ENCODE measurements around the gene ZNF579.

ZNF579 gene

DNA sequence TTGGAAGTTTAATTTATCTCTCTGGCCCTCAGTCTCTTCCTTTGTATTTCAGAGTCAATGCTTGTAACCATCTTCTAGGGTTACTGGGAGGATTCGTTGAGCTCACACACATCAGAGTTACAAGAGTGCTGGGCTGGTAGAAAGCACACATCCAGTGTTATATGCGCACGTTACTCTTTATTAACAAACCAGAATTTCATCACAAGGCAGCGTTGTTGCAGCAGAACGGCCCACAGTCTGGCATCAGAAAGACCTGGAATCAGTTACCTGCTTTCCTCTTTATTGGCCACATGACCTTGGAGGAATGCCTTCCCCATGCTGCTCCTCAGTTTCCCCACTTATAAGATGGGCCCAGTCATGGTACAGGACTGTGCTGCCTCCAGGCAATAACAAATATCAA lies 28.7 kb upstream of the ZNF579 start:
- Histone ChIP-seq H3K4me1 (ENCODE audit: low read depth, poor library complexity, severe bottlenecking) (peaks cover 23% of the 10 kb centered on the region), H3K27ac (no peak overlapping the region), H4K20me1 (ENCODE audit: insufficient read depth) (no peaks in the 10 kb centered on the region), H3K4me2 (no peak overlapping the region), H3K27me3 (ENCODE audit: insufficient read depth, low read depth) (no peaks in the 10 kb centered on the region), H2AFZ (ENCODE audit: low read depth) (no peak overlapping the region), H3K4me3 (IDR thresholded peaks at IDR 0.05; ENCODE audit: insufficient read depth, low read depth, low read length) (no peak overlapping the region), H3K36me3 (ENCODE audit: insufficient read depth) (no peaks in the 10 kb centered on the region), H3K79me2 (ENCODE audit: insufficient read depth, low read depth) (0 out of 2 replicates have a peak, but pooled peaks cover 15% of the 10 kb centered on the region), H3K9ac (no peak overlapping the region)
- TF ChIP-seq, protein P1, sequence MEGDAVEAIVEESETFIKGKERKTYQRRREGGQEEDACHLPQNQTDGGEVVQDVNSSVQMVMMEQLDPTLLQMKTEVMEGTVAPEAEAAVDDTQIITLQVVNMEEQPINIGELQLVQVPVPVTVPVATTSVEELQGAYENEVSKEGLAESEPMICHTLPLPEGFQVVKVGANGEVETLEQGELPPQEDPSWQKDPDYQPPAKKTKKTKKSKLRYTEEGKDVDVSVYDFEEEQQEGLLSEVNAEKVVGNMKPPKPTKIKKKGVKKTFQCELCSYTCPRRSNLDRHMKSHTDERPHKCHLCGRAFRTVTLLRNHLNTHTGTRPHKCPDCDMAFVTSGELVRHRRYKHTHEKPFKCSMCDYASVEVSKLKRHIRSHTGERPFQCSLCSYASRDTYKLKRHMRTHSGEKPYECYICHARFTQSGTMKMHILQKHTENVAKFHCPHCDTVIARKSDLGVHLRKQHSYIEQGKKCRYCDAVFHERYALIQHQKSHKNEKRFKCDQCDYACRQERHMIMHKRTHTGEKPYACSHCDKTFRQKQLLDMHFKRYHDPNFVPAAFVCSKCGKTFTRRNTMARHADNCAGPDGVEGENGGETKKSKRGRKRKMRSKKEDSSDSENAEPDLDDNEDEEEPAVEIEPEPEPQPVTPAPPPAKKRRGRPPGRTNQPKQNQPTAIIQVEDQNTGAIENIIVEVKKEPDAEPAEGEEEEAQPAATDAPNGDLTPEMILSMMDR (conservative IDR thresholded peaks at IDR 0.05; ENCODE audit: low read depth, low read length), result no peak

DNA sequence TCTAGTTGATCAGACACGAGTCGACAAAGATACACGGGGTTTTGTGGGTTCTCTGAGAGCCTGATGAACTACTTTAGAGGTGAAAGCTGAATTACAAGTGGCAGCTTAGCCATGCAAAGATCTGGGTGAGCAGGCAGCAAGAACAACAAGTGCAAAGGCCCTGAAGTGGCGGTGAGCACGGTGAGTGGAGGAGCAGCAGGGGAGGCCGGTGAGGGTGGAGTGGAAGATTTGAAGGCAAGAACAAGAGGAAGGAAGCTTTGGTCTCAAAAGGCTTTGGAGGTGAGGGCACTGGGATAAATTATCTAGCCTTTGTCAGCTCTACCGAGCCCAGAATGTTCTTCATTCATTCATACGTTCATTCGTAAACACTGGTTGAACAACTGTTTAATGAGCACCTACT lies 26.2 kb upstream of the ZNF579 start:
- TF ChIP-seq, protein P1 (conservative IDR thresholded peaks at IDR 0.05; ENCODE audit: low read depth, low read length), result no peak
- Histone ChIP-seq H3K27me3 (ENCODE audit: insufficient read depth, low read depth) (no peaks in the 10 kb centered on the region), H3K9ac (no peak overlapping the region; the same call in 1 of the 2 replicates), H3K79me2 (ENCODE audit: insufficient read depth, low read depth) (0 out of 2 replicates have a peak, but pooled peaks cover 15% of the 10 kb centered on the region), H3K27ac (0 out of 2 replicates have a peak overlapping the region, but pooled peaks have one; percentile 70), H4K20me1 (ENCODE audit: insufficient read depth) (no peaks in the 10 kb centered on the region), H3K4me2 (peak overlapping the region; percentile 77), H3K4me3 (IDR thresholded peaks at IDR 0.05; ENCODE audit: insufficient read depth, low read depth, low read length) (no peak overlapping the region), H3K36me3 (ENCODE audit: insufficient read depth) (no peaks in the 10 kb centered on the region), H2AFZ (ENCODE audit: low read depth) (no peak overlapping the region), H3K4me1 (ENCODE audit: low read depth, poor library complexity, severe bottlenecking) (peaks cover 21% of the 10 kb centered on the region)

DNA sequence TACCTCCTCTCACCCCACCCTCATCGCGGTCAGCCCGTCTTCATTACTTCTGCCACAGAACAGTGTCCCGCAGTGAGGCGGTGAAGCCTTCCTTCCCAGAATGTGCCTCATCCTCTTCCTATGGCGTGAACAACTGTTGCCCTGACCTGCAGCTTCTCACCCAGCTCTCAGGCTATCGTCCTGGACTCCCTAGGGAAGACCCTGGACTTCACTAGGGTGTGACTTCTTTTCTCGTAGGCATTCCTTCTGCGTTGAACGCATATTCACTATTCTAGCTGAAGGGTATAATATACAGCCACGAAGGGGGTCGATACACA lies 25.8 kb upstream of the ZNF579 start:
- Histone ChIP-seq H3K4me3 (IDR thresholded peaks at IDR 0.05; ENCODE audit: insufficient read depth, low read depth, low read length) (no peak overlapping the region), H3K36me3 (ENCODE audit: insufficient read depth) (no peaks in the 10 kb centered on the region), H3K27ac (peak overlapping the region; percentile 70; the same call in 1 of the 2 replicates), H4K20me1 (ENCODE audit: insufficient read depth) (no peaks in the 10 kb centered on the region), H3K9ac (peak overlapping the region; percentile 19; the same call in 1 of the 2 replicates), H3K79me2 (ENCODE audit: insufficient read depth, low read depth) (0 out of 2 replicates have a peak, but pooled peaks cover 15% of the 10 kb centered on the region), H3K4me2 (peak overlapping the region; percentile 77), H3K27me3 (ENCODE audit: insufficient read depth, low read depth) (no peaks in the 10 kb centered on the region), H3K4me1 (ENCODE audit: low read depth, poor library complexity, severe bottlenecking) (peaks cover 17% of the 10 kb centered on the region), H2AFZ (ENCODE audit: low read depth) (no peak overlapping the region)
- TF ChIP-seq, protein P1 (conservative IDR thresholded peaks at IDR 0.05; ENCODE audit: low read depth, low read length), result peak; percentile 37; the same call in 1 of the 2 replicates

DNA sequence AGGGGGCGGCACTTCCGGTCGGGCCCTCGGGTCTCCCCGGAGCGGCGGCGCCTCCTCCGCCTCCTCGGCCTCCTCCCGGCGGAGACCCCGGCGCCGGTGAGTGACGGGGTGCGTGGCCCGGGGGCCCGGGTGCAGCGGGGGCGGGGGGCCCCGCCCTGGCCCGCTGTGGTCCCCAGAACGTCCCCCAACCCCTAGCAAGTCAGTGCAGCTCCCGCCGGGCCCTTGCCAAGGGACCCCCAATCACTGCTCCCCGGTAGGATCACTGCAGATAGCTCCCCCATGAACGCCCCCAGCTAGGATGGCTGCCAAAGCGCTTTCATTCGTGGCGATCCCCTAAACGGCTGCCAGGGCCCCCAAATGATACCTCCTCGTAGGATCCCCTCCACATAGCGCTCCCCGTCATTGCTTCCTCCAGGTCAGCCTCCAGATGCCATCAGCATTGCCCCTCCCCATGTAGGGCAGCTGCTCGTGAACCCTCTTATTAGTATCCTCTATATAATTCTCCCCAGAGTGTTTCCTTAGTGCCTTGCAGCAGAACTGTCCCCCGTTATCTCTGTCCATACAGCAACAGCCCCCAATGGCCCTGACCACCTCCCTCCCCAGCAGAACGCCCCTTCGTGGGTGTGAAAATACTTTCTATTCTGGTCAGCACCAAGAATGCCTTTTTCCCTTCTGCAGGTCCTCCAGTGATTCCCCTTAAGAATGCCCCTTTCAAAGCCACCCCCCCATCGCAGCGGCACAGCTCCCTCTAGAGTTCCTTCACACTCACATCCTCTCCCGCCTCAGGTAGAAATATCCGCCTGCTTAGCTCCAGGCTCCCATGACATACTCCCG lies 25.2 kb upstream of the ZNF579 start, which contains the start of gene ZNF865:
TSS of gene ZNF865 (plus strand) at position 11 of the 834 bp plus-strand sequence. CDS start 7,972 bp downstream, outside the sequence.
- Histone ChIP-seq H3K27ac (peak within 1 kb of the TSS; percentile 70), H3K4me3 (IDR thresholded peaks at IDR 0.05; ENCODE audit: insufficient read depth, low read depth, low read length) (no peak within 1 kb of the TSS), H2AFZ (ENCODE audit: low read depth) (peak within 1 kb of the TSS; percentile 53), H3K9ac (peak within 1 kb of the TSS; percentile 69), H3K27me3 (ENCODE audit: insufficient read depth, low read depth) (no peaks in the 10 kb centered on the region), H3K36me3 (ENCODE audit: insufficient read depth) (no peaks in the 10 kb centered on the region), H3K4me2 (peak within 1 kb of the TSS; percentile 77), H3K79me2 (ENCODE audit: insufficient read depth, low read depth) (0 out of 2 replicates have a peak, but pooled peaks cover 15% of the 10 kb centered on the region), H4K20me1 (ENCODE audit: insufficient read depth) (no peaks in the 10 kb centered on the region), H3K4me1 (ENCODE audit: low read depth, poor library complexity, severe bottlenecking) (peaks cover 15% of the 10 kb centered on the region)
- TF ChIP-seq, protein P1 (conservative IDR thresholded peaks at IDR 0.05; ENCODE audit: low read depth, low read length), result peak; percentile 90
